ENCODE results near the gene RANBP17.

RANBP17 gene

DNA sequence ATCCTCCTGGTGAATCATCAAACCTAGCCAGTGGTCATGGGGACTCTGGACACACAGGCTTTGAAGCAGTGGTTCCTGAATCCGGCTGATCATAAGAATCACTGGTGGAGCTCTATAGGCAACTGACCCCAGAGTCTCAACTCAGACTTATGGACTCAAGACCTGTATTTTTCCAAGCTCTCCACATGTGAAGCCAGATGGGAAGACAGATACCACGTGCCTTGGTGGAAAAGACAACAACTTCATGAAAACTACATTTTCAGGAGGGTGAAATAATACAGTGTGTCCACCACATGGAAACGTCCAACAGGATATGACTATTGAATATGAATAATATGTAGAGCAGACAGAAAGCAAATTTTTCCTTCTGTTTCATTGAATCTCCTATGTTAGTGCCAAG, 44.6 kb upstream of the RANBP17 start:
- Histone ChIP-seq H3K4me1 (ENCODE audit: control insufficient read depth, insufficient read depth, low read length) (no peaks in the 10 kb centered on the region), H3K4me3 (ENCODE audit: low read depth, low read length) (no peak overlapping the region), H3K27ac (ENCODE audit: extremely low read depth, low read depth, low read length) (no peak overlapping the region), H3K36me3 (ENCODE audit: control insufficient read depth in 2 of 2, insufficient read depth in 1 of 2, low read length in 2 of 2) (no peaks in the 10 kb centered on the region), H3K9me3 (ENCODE audit: control insufficient read depth, insufficient read depth, low read depth, low read length) (no peaks in the 10 kb centered on the region)
- CTCF ChIA-PET = no interaction called here
- TF ChIP-seq ZNF792 (tag by site-specific recombination; IDR thresholded peaks at IDR 0.05) = no peak
- TF ChIP-seq ZNF48 (tag by site-specific recombination; IDR thresholded peaks at IDR 0.05) = no peak
- TF ChIP-seq ZBTB8A (tag by site-specific recombination; IDR thresholded peaks at IDR 0.05) = no peak
- TF ChIP-seq, protein P1, sequence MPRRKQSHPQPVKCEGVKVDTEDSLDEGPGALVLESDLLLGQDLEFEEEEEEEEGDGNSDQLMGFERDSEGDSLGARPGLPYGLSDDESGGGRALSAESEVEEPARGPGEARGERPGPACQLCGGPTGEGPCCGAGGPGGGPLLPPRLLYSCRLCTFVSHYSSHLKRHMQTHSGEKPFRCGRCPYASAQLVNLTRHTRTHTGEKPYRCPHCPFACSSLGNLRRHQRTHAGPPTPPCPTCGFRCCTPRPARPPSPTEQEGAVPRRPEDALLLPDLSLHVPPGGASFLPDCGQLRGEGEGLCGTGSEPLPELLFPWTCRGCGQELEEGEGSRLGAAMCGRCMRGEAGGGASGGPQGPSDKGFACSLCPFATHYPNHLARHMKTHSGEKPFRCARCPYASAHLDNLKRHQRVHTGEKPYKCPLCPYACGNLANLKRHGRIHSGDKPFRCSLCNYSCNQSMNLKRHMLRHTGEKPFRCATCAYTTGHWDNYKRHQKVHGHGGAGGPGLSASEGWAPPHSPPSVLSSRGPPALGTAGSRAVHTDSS (tag by site-specific recombination; IDR thresholded peaks at IDR 0.05) = no peak
- no peak for TF ChIP-seq ZNF239 (tag by site-specific recombination; IDR thresholded peaks at IDR 0.05)
- TF ChIP-seq ZBTB48 (tag by site-specific recombination; IDR thresholded peaks at IDR 0.05) = no peak
- TF ChIP-seq MYNN (tag by site-specific recombination; IDR thresholded peaks at IDR 0.05; ENCODE audit: borderline replicate concordance) = no peak
- TF ChIP-seq ZNF843 (tag by site-specific recombination; IDR thresholded peaks at IDR 0.05) = no peak
- TF ChIP-seq KLF16 (tag by site-specific recombination; IDR thresholded peaks at IDR 0.05) = no peak
- no peak for TF ChIP-seq ZNF510 (tag by site-specific recombination; IDR thresholded peaks at IDR 0.05; ENCODE audit: insufficient replicate concordance)
- no peak for TF ChIP-seq ZNF561 (tag by site-specific recombination; IDR thresholded peaks at IDR 0.05; ENCODE audit: borderline replicate concordance)
- TF ChIP-seq ZBTB21 (tag by site-specific recombination; IDR thresholded peaks at IDR 0.05) = no peak
- TF ChIP-seq, protein P2, sequence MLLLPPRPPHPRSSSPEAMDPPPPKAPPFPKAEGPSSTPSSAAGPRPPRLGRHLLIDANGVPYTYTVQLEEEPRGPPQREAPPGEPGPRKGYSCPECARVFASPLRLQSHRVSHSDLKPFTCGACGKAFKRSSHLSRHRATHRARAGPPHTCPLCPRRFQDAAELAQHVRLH (tag by site-specific recombination; IDR thresholded peaks at IDR 0.05) = no peak
- no peak for TF ChIP-seq ZNF571 (tag by site-specific recombination; IDR thresholded peaks at IDR 0.05)
- TF ChIP-seq, protein P3, sequence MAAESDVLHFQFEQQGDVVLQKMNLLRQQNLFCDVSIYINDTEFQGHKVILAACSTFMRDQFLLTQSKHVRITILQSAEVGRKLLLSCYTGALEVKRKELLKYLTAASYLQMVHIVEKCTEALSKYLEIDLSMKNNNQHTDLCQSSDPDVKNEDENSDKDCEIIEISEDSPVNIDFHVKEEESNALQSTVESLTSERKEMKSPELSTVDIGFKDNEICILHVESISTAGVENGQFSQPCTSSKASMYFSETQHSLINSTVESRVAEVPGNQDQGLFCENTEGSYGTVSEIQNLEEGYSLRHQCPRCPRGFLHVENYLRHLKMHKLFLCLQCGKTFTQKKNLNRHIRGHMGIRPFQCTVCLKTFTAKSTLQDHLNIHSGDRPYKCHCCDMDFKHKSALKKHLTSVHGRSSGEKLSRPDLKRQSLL (tag by site-specific recombination; IDR thresholded peaks at IDR 0.05) = no peak
- TF ChIP-seq ZNF623 (tag by site-specific recombination; IDR thresholded peaks at IDR 0.05) = no peak
- TF ChIP-seq, protein P4, sequence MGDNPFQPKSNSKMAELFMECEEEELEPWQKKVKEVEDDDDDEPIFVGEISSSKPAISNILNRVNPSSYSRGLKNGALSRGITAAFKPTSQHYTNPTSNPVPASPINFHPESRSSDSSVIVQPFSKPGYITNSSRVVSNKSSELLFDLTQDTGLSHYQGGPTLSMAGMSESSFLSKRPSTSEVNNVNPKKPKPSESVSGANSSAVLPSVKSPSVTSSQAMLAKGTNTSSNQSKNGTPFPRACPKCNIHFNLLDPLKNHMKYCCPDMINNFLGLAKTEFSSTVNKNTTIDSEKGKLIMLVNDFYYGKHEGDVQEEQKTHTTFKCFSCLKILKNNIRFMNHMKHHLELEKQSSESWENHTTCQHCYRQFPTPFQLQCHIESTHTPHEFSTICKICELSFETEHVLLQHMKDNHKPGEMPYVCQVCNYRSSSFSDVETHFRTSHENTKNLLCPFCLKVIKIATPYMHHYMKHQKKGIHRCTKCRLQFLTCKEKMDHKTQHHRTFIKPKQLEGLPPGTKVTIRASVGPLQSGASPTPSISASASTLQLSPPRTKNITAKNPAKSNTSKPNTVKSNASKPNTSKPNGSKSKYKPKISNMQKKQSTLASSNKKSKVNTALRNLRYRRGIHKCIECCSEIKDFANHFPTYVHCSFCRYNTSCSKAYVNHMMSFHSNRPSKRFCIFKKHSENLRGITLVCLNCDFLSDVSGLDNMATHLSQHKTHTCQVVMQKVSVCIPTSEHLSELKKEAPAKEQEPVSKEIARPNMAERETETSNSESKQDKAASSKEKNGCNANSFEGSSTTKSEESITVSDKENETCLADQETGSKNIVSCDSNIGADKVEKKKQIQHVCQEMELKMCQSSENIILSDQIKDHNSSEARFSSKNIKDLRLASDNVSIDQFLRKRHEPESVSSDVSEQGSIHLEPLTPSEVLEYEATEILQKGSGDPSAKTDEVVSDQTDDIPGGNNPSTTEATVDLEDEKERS (tag by site-specific recombination; IDR thresholded peaks at IDR 0.05) = no peak
- POLR2A ChIA-PET = no interaction called here

DNA sequence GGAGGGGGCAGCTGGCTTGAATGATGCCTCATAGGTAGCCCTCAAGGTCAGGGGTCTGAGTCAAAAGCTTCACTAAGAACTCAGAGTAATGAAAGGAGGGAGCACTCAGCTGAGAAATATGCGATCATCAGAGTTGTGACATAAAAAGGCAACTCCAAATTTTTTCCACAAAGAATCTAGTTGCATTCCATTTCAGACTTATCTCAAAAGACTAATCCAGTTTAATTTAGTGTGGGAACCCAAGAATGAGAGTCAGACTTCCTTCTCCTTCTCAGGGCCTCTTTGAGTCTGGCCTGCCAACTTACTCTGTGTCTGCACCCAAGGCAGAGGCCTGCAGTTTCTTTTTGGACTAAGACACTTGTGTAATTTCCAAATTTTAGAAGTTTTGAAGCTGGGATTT, 43.6 kb upstream of the RANBP17 start:
- Histone ChIP-seq H3K36me3 (ENCODE audit: control insufficient read depth in 2 of 2, insufficient read depth in 1 of 2, low read length in 2 of 2) (no peaks in the 10 kb centered on the region), H3K4me3 (ENCODE audit: low read depth, low read length) (no peak overlapping the region), H3K27ac (ENCODE audit: extremely low read depth, low read depth, low read length) (no peak overlapping the region), H3K9me3 (ENCODE audit: control insufficient read depth, insufficient read depth, low read depth, low read length) (no peaks in the 10 kb centered on the region), H3K4me1 (ENCODE audit: control insufficient read depth, insufficient read depth, low read length) (no peaks in the 10 kb centered on the region)
- ChIA-PET POLR2A (no interaction called here), CTCF (no interaction called here)
- no peak for TF ChIP-seq ZNF433 (tag by site-specific recombination; IDR thresholded peaks at IDR 0.05; ENCODE audit: low read depth)
- no peak for TF ChIP-seq MEIS1 (CRISPR knock-in tag; IDR thresholded peaks at IDR 0.05; ENCODE audit: borderline replicate concordance)
- no peak for TF ChIP-seq ZNF544 (tag by site-specific recombination; IDR thresholded peaks at IDR 0.05)
